Stimulated activated CD4-positive, alpha-beta T cell treated with anti-CD3 and anti-CD28 coated beads, Interleukin-1b, Interleukin-23, amount 100 ng/mL, for 4 hours (primary cell): ENCODE results near the gene PDE4D.
"Not testable (repeated sequence)": the region's sequence is repeated elsewhere in the genome, so short reads cannot be mapped to it uniquely, and the experiment has no call there.

Experiments used
- DNase-seq, 2 donors: peaks; one replicate each; pipeline ENCODE4 v3.0.0-alpha.2; 2020; ENCODE audit warnings: low read depth in 2 of 2

The PDE4D gene

GRCh38 chr5:59799668-59800346, 93.7 kb downstream of the PDE4D start:
- DNase-seq, result peak in 1 of 2 donors; percentile 23

- no peak for DNase-seq
Measured at GRCh38 chr5:59798862-59799667, 94.5 kb downstream of the PDE4D start.

GRCh38 chr5:59795141-59795540, 98.4 kb downstream of the PDE4D start:
- DNase-seq, result no peak

GRCh38 chr5:59792983-59793585, 100.4 kb downstream of the PDE4D start:
- DNase-seq, result no peak

- no peak for DNase-seq
Measured at GRCh38 chr5:59791617-59792016, 101.9 kb downstream of the PDE4D start.

GRCh38 chr5:59790776-59791475, 102.6 kb downstream of the PDE4D start:
- no peak for DNase-seq

- no peak for DNase-seq
Measured at GRCh38 chr5:59790376-59790775, 103.2 kb downstream of the PDE4D start.

GRCh38 chr5:59789894-59790293, 103.6 kb downstream of the PDE4D start:
- DNase-seq, result no peak

- DNase-seq, result no peak
Measured at GRCh38 chr5:59789197-59789596, 104.3 kb downstream of the PDE4D start.

GRCh38 chr5:59786334-59786805, 107.2 kb downstream of the PDE4D start:
- no peak for DNase-seq

GRCh38 chr5:59785676-59786333, 107.7 kb downstream of the PDE4D start:
- no peak for DNase-seq

- DNase-seq, result not testable (repeated sequence)
Measured at GRCh38 chr5:59784708-59785107, 108.8 kb downstream of the PDE4D start.

- DNase-seq, result no peak
Measured at GRCh38 chr5:59783264-59783663, 110.3 kb downstream of the PDE4D start.

GRCh38 chr5:59782856-59783255, 110.7 kb downstream of the PDE4D start:
- DNase-seq, result no peak

GRCh38 chr5:59779453-59779852, 114.1 kb downstream of the PDE4D start:
- no peak for DNase-seq

- DNase-seq, result no peak
Measured at GRCh38 chr5:59777028-59777427, 116.5 kb downstream of the PDE4D start.

- DNase-seq, result no peak
Measured at GRCh38 chr5:59773294-59773693, 120.2 kb downstream of the PDE4D start.

GRCh38 chr5:59772757-59773156, 120.8 kb downstream of the PDE4D start:
- no peak for DNase-seq

GRCh38 chr5:59772206-59772605, 121.3 kb downstream of the PDE4D start:
- DNase-seq, result no peak

- DNase-seq, result no peak
Measured at GRCh38 chr5:59770953-59771352, 122.6 kb downstream of the PDE4D start.

- DNase-seq, result no peak
Measured at GRCh38 chr5:59769832-59770231, 123.7 kb downstream of the PDE4D start.

GRCh38 chr5:59769041-59769360, 124.5 kb downstream of the PDE4D start:
- DNase-seq, result no peak
